ENCODE results near the gene TGFBR3. TPM values are rescaled to one million over a fixed set of nuclear protein-coding genes. Genes with fewer than 3 reads are reported as not detected.

The TGFBR3 gene
- total RNA-seq, 1 experiment from 2014 or later = 0.47 TPM

- in situ Hi-C loops (cut with HindIII; ENCODE audit: low pct_unique_long_range_greater_than_20kb, low sequenced_read_pairs) = no loop called here
- peak; percentile 26 for DNase-seq (ENCODE audit: low read depth)
Observed at GRCh38 chr1:91889717-91890459, 3.9 kb upstream of the TGFBR3 start.

DNA sequence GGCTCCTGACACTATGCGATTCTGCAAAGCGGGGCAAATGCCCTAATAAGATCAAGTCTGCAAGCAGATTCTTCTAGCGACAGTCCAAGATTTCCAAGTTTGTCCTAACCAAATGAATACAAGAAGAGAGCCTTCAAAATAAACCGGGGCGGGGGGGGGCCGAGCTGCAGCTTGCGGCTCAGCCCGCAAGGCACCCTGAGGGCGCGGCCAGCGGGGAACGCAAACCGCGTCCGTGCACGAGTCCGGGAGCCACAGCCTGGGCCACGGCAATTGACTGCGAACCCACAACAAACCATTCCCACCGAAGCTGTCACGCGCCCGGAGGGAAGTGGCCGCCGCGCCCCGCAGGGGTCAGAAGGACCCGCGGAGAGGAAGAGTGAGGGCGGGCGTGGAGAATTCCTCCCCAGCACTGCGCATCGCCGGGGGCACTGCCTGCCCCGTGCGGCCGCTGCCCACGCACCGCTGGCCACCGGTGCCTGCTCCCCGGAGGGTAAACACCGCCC lies 687 bp downstream of the TGFBR3 start:
- in situ Hi-C loops (cut with HindIII; ENCODE audit: low pct_unique_long_range_greater_than_20kb, low sequenced_read_pairs) = no loop called here
- DNase-seq (ENCODE audit: low read depth) = no peak

DNA sequence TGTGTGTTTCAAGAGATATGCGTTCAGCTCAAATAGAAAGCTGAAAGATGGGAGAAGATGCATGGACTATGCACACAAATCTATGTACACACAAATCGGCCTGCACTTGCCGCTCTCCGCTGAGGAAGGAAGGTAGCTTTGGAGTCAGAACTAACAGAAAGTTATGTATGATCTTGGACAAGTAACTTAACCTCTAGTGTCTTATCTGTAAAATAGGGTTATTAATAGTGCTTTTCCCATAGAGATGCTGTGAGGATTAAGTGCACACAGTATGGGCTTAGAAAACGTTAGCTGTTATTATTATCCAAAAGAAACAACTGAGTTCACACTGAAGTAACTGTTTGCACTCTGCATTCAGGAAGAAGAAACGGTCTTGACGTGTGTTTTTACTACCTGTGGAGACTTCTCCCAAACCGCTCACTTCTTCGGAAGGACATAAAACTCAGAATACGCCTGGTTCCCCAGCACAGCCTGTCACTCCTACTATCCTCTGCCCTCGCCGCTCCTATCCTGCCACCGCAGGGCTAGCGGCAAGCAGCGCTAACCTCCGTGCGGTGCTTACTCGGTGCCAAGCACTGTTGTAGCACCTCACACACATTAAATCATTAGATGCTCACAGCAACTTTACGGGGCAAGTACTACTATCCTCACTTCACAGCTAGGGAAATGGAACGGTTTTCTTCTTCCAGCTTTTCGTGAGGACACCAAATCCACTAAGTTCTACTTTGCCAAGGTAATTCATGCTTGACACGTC lies 1.3 kb downstream of the TGFBR3 start:
- in situ Hi-C loops (cut with HindIII; ENCODE audit: low pct_unique_long_range_greater_than_20kb, low sequenced_read_pairs) = no loop called here
- peak; percentile 21 for DNase-seq (ENCODE audit: low read depth)

DNA sequence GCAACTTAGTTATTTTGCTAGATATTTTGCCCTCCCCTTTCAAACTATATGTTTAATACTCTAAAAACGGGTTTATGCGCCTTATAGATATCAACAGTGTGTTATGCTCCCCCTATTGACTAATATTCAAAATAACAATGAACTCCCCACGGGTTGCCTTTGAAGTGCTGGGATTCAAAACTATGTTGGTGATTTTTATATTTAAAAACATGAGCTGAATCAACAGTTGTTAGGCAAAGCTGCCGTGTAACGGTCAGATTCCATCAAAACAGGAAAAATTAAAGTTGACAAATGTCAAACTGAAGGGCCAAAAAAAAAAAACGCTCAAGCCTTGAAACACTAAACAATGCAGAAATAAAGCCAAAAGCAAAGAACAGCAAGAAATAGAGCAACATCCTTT lies 2.5 kb downstream of the TGFBR3 start:
- in situ Hi-C loops (cut with HindIII; ENCODE audit: low pct_unique_long_range_greater_than_20kb, low sequenced_read_pairs) = no loop called here
- DNase-seq (ENCODE audit: low read depth) = no peak

DNA sequence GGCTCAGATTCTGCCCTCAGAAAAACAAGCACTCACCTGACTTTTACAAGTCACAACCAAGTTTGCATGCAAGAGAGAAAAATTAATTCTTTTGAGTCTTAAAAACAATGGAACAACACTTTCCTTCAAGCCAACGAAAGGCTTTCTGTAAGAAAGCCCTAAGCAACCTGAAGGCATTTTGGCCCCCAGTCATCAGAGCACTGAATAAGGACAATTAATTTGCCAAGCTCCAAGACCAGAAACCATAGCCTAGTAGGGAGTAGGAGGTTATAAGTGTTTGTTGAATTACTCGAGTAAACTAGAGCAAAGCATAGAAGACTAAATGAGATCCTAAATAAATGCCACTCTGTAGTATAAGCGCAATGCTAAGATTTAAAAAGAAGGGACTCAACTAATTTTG lies 4.7 kb downstream of the TGFBR3 start:
- in situ Hi-C loops (cut with HindIII; ENCODE audit: low pct_unique_long_range_greater_than_20kb, low sequenced_read_pairs) = no loop called here
- DNase-seq (ENCODE audit: low read depth) = no peak

DNA sequence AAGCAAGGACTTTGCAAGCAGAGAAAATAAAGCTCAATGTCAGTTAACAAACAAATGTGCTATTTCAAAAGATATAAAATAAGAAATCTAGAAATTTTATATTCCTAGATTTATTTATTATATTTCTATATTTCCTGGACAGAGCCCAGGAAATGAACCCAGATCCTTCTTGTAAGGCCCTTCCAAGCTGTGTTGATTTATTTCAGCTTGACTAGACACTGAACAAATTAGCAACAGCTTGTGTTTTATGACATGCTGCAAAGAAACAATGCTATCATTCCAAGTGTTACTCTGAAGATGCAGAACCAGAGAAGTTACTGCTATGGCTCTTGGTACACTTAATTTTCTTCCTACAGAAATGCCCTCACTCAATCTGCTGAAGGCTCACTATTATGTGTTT lies 6.2 kb downstream of the TGFBR3 start:
- no peak for DNase-seq (ENCODE audit: low read depth)
- in situ Hi-C loops (cut with HindIII; ENCODE audit: low pct_unique_long_range_greater_than_20kb, low sequenced_read_pairs) = no loop called here

GRCh38 chr1:91877574-91878208 lies 8.3 kb downstream of the TGFBR3 start:
- no peak for DNase-seq (ENCODE audit: low read depth)
- in situ Hi-C loops (cut with HindIII; ENCODE audit: low pct_unique_long_range_greater_than_20kb, low sequenced_read_pairs) = no loop called here

DNA sequence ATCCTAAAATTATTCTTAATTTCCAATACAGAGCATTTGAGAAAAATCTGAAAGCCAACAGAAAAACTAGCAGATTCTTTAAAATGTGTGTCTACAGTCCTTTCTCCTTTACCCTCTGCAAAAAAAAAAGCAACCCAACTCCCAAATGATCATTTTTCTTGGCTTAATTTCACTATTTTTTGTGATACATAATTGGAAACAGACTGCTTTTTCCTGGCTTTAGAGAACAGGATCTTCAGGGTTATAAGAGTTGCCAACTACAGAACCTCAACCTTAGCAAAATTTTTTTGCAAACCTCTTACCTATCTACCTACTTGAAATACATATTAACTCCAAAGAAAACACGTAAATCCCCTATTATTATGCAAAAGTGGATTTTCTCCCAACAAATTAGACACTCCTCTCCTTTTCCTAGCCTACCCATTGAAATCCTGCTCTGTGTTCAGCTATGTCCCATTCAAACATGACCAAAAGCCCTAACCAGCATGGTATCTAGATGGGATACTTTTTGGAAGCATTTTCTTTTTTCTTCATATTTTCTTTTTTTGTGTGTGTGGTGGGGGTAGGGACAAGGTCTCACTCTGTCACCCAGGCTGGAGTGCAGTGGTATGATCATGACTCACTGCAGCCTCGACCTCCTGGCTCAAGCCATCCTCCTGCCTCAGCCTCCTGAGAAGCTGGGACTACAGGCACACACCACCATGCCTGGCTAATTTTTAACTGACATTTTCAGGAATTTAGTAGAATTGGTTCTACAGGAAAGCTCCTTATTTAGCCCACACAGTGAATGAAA lies 9.0 kb downstream of the TGFBR3 start:
- in situ Hi-C loops (cut with HindIII; ENCODE audit: low pct_unique_long_range_greater_than_20kb, low sequenced_read_pairs) = no loop called here
- DNase-seq (ENCODE audit: low read depth) = no peak

DNA sequence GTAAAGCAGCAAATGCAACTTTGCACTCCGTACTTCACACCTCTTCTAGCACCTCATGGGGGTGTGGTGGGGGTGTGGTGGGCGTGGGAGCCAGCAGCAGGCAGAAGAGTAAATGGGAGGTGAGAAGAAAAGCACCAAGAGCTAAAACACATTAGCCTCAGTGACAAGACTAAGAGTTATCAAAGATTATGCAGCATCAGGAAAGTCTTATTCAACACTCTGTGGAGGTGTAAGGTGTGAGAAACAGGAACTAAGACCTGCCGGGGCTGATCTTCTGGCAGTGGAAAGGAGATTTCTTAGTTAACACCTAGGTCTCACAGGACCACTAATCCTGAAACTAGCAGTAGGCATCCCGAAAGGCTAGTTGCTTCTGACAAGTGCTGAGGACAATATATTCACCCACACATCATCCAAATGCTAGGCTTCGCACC lies 9.9 kb downstream of the TGFBR3 start:
- in situ Hi-C loops (cut with HindIII; ENCODE audit: low pct_unique_long_range_greater_than_20kb, low sequenced_read_pairs) = no loop called here
- DNase-seq (ENCODE audit: low read depth) = no peak

GRCh38 chr1:91874167-91874566 lies 11.8 kb downstream of the TGFBR3 start:
- in situ Hi-C loops (cut with HindIII; ENCODE audit: low pct_unique_long_range_greater_than_20kb, low sequenced_read_pairs) = no loop called here
- DNase-seq (ENCODE audit: low read depth) = no peak

- in situ Hi-C loops (cut with HindIII; ENCODE audit: low pct_unique_long_range_greater_than_20kb, low sequenced_read_pairs) = no loop called here
Observed at GRCh38 chr1:91872559-91873081, 13.3 kb downstream of the TGFBR3 start.

GRCh38 chr1:91872000-91872399 lies 14.0 kb downstream of the TGFBR3 start:
- in situ Hi-C loops (cut with HindIII; ENCODE audit: low pct_unique_long_range_greater_than_20kb, low sequenced_read_pairs) = no loop called here
- DNase-seq (ENCODE audit: low read depth) = no peak

More at GRCh38 chr1:91872559-91873081, 13.3 kb downstream of the TGFBR3 start:
- no peak for DNase-seq (ENCODE audit: low read depth)

GRCh38 chr1:91870322-91870721 lies 15.6 kb downstream of the TGFBR3 start:
- in situ Hi-C loops (cut with HindIII; ENCODE audit: low pct_unique_long_range_greater_than_20kb, low sequenced_read_pairs) = no loop called here
- no peak for DNase-seq (ENCODE audit: low read depth)

GRCh38 chr1:91866425-91866824 lies 19.5 kb downstream of the TGFBR3 start:
- in situ Hi-C loops (cut with HindIII; ENCODE audit: low pct_unique_long_range_greater_than_20kb, low sequenced_read_pairs) = no loop called here

DNA sequence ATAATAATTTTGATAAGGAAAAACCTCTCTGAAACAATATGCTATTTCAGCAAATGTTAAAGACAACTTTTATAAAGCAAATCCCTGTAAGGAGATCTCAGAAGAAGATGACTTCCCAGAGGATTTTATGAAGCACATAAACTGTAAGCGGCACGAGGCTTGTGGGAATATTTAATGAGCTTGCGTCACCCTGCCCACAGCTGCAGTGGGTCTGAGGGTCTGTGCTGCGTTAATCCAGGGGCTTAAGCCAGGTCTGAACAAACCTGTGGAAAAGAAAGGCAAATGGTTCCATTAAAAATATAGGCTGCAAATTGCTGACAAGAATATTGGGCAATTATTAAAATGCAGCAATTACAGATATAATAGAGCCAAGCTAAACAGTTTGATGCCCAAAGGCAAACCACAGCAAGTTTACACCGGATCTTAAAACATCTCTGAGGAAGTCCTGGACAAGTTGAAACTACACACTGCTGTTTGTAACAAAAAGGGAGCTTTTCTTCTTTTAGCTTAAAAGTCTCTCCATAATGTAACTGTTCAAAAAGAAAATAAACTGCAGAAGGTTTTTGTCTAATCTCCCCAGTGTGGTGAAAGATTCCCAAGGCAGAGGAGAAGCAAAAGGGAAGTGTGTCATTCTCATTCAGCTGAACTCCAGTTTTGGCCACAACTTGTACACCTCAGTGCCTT lies 21.8 kb downstream of the TGFBR3 start:
- DNase-seq (ENCODE audit: low read depth) = no peak
- in situ Hi-C loops (cut with HindIII; ENCODE audit: low pct_unique_long_range_greater_than_20kb, low sequenced_read_pairs) = no loop called here

More at GRCh38 chr1:91866425-91866824, 19.5 kb downstream of the TGFBR3 start:
- no peak for DNase-seq (ENCODE audit: low read depth)

- in situ Hi-C loops (cut with HindIII; ENCODE audit: low pct_unique_long_range_greater_than_20kb, low sequenced_read_pairs) = no loop called here
- no peak for DNase-seq (ENCODE audit: low read depth)
Observed at GRCh38 chr1:91863498-91863897, 22.5 kb downstream of the TGFBR3 start.

- in situ Hi-C loops (cut with HindIII; ENCODE audit: low pct_unique_long_range_greater_than_20kb, low sequenced_read_pairs) = no loop called here
- DNase-seq (ENCODE audit: low read depth) = no peak
Observed at GRCh38 chr1:91862120-91862519, 23.8 kb downstream of the TGFBR3 start.
